Right lung (tissue), 5 donors: ENCODE measurements around the gene CHIT1. TPM values are rescaled to one million over a fixed set of nuclear protein-coding genes. Genes with fewer than 3 reads are reported as not detected.
"Not testable (repeated sequence)": the region's sequence is repeated elsewhere in the genome, so short reads cannot be mapped to it uniquely, and the experiment has no call there.

ENCODE experiments used
- DNase-seq, 2 donors: peaks; one replicate each; pipeline ENCODE4 v3.0.0-alpha.2; 2013
- polyA plus RNA-seq, 5 donors: library from polyadenylated mRNA; unstranded; fragments of 120-200 nt; gene quantifications; one replicate each; pipeline versions ENCODE4 v1.2.1 to v1.2.3, GENCODE V29; 2013; ENCODE audit warnings: inconsistent platforms in 1 of 5, low replicate concordance in 1 of 5; ENCODE audit not compliant: insufficient read length in 5 of 5, insufficient read depth in 1 of 5

The CHIT1 gene
- polyA plus RNA-seq, 5 donors, result 0.09 to 0.25 (median 0.17) TPM

DNA sequence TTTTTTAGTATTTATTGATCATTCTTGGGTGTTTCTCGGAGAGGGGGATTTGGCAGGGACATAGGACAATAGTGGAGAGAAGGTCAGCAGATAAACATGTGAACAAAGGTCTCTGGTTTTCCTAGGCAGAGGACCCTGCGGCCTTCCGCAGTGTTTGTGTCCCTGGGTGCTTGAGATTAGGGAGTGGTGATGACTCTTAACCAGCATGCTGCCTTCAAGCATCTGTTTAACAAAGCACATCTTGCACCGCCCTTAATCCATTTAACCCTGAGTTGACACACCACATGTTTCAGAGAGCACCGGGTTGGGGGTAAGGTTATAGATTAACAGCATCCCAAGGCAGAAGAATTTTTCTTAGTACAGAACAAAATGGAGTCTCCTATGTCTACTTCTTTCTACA lies 36.7 kb upstream of the CHIT1 start:
- not testable (repeated sequence) for DNase-seq

DNA sequence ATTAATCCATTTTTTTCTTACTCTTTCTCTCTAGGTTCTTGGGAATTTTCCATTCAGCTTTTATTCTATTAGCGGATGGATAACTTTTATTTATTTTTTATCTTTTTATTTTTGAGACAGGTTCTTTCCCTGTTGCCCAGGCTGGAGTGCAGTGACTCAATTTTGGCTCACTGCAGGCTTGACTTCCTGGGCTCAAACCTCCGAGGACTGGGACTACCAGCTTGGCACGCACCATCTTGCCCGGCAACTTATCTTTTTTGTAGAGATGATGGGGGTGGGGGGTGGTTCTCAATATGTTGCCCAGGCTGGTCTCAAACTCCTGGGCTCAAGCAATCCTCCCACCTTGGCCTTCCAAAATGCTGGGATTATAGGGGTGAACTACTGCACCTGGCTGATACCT lies 36.1 kb upstream of the CHIT1 start:
- DNase-seq, result no peak

DNA sequence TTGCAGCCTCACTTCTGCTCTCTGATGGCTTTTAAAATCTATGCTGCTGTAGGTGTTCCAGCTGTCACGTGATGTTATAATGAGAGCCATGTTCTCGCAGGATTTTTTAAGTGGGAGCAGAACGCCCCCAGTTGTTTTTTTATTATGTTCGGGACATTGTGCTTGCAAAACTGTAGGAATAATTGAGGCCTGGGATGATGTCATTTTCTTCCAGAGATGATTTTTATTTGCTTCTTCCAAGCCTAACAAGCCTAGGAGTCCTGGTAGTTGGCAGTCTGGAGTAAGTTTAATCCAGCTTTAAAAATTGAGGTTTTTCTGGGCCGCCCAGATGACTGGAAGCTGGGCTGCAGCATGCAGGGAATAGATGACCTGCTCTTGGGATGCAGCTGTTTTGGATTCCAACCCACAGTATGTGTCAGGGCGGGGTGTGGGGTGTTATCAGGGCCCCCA lies 34.6 kb upstream of the CHIT1 start:
- DNase-seq, result no peak

DNA sequence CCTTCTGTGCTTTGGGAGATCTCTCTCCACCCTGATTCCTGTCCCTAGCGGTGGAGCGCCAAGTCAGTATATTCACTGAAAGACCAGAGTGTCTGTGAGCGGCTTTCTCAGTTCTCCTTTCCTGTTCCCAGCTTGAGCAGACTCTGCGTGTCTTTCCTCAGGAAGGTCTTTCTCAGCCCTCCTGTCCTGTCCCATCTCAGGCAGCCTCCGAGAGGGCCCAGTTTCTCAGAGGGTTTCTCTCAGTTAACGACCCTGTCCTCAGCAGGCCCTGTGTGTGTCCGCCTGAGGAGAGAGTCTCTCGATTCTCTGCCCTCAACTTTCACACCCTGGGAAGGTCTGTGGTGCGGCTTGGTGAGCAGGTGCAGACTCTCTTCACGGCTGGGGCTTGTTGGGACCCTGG lies 34.0 kb upstream of the CHIT1 start:
- DNase-seq, result no peak

DNA sequence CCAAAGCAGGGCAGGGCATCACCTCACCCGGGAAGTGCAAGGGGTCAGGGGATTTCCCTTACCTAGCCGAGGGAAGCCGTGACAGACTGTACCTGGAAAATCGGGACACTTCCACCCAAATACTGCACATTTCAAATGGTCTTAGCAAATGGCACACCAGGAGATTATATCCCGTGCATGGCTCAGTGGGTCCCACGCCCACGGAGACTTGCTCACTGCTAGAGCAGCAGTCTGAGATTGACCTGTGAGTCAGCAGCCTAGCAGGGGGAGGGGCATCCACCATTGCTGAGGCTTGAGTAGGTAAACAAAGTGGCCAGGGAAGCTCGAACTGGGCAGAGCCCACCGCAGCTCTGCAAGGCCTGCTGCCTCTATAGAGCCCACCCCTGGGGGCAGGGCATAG lies 27.2 kb upstream of the CHIT1 start:
- not testable (repeated sequence) for DNase-seq

DNA sequence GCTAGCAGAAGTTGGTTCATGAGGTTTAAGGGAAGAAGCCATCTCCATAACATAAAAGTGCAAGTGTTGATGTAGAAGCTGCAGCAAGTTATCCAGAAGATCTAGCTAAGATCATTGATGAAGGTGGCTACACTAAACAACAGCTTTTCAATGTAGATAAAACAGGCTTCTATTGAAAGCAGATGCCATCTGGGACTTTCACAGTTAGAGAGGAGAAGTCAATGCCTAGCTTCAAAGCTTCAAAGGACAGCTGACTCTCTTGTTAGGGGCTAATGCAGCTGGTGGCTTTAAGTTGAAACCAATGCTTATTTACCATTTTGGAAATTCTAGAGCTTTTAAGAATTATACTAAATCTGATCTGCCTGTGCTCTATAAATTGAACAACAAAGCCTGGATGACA lies 25.3 kb upstream of the CHIT1 start:
- DNase-seq, result not testable (repeated sequence)

DNA sequence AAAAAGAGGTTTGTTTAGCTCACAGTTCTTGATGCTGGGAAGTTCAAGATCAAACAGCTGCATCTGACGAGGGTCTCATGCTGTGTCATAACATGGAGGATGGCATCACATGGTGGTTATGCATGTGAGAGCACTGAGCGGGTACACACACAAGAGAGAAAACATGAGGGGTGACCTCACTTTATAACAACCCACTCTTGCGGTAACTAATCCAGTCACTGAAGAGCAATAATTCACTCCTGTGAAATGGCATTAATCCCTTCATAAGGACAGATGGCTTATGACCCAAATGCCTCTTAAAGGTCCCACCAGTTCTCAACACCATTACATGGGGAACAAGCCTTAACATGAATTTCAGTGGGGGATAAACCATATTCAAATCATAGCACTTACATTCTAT lies 23.2 kb upstream of the CHIT1 start:
- DNase-seq, result no peak

DNA sequence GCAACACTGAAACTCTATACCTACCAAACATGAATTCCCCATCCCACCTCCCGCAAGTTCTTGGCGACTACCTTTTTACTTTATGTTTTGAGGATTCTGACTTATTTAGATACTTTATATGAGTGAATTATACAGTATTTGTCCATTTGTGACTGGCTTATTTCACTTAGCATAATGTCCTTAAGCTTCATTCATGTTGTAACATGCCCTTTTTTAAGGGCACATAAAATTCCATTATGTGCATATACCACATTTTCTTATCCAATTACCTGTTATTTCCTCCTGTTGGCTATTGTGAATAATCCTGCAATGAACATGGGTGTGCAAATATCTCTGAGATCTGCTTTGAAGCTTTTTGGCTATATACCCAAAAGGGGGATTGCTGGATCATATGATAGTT lies 22.0 kb upstream of the CHIT1 start:
- DNase-seq, result no peak

DNA sequence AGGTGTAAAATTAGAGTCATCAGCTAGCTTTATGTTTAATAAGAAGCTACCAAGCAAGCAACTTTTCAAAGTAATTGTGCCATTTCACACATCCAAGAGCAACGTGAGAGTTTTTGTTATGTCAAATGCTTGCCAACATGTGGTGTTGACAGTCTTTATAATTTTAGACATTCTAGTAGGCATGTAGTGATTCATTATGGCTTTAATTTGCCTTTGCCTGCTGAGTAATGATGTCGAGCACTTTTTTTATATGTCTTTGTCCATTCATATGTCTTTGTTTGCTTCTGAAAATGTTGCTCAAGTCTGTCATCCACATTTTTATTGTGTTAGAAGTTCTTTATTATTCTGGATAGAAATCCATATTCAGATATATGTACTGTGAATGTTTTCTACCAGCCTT lies 21.4 kb upstream of the CHIT1 start:
- no peak for DNase-seq

DNA sequence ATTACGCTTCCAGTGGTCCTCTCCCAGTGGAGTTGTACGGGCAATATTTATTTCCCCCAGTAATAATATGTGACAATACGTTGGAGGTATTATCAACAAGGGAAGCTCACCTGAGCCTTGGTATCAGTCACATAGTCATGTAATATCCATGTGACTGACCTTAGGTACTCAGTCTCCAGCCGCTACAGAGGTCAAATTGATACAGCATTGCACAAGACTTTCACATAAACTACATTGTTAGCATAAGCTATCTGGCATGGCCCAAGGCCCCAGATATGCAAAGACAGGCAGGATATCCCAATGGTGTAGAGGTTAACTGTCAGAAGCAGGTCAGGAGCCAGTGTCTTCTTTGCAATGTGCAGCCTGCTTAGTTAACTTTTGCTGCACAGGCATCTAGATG lies 15.3 kb upstream of the CHIT1 start:
- no peak for DNase-seq

DNA sequence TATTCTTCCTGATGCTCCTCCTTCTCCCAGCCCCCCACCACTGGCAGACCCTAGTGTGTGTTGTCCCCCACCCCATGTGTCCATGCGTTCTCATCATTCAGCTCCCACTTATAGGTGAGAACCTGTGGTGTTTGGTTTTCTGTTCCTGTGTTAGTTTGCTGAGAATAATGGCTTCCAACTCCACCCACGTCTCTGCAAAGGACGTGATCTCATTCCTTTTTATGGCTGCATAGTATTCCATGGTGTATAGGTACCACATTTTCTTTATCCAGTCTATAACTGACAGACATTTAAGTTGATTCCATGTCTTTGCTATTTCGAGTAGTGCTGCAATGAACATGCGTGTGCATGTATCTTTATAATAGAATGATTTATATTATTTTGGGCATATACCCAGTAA lies 12.2 kb upstream of the CHIT1 start:
- not testable (repeated sequence) for DNase-seq

DNA sequence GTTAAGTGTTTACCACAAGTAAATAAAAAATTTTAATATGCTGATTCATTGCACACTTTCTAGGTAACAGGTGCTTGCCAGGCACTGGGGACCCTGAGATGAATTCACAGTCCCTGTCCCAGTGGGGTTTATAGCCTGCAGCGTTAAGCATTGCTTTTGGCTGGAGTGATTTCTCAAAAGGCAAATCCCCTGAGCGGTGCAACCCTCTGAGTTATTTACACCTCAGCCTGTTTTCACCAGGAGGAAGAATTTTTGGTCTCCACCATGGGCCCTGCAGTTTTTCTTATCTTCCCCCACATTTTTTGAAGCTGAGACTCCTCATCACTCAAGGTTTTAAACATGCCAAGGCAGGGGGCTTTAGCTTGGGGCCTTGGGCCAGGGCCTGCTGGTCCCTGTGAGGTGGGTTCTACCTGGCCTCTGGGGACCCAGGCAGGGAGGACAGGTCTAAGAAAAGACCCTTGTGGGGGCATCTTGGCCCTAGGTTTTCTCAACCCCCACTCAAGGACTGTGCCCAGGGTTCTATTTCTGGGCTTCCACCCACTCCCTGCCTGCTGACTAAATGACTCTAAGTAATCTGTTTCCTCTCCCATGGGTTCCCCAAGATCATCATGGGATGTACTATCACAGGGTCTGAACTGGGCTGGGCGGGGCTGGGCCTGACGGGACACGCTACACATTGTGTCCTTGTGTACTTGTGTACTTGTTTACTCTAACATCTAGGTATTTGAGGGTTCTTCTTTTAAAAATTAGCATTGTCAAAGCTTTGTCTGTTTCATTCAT lies 10.2 kb upstream of the CHIT1 start:
- DNase-seq, result no peak

DNA sequence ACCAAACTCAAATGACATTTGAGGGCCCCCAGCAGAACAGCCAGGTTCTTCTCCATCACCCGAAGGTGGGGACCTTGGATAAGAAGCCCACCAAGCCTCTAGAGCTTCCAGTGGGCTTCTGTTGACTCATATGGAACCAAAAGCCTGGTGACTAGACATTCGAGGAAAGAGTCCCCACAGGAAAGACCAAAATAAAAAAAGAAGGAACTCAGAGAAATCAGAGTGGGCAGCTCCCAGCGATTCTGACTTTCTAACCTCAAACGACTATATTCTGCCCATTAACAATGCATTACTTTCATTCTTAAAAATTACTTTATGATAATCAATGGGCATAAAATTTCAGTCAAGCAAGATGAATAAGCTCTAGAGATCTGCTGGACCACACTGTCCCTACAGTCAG lies 9.6 kb upstream of the CHIT1 start:
- no peak for DNase-seq

DNA sequence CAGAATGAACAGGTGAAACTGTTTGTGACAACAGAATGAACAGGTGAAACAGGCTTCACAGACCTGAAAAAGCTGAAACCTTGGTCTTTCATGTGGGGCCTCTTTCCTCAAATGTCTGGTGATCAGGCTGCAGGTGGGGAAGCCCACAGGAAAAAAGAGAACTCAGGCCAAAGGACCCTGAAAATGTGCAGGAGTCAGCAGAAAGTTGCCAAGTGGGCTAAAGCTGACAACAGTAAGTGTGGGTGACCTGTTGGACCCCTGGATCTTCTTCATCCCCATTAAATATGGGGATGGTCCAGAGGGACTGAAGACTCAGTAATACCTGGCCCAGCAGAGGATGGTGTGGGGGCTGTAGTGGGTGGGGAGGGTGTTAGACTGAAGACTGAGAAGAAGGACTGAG lies 9.1 kb upstream of the CHIT1 start:
- DNase-seq, result no peak

DNA sequence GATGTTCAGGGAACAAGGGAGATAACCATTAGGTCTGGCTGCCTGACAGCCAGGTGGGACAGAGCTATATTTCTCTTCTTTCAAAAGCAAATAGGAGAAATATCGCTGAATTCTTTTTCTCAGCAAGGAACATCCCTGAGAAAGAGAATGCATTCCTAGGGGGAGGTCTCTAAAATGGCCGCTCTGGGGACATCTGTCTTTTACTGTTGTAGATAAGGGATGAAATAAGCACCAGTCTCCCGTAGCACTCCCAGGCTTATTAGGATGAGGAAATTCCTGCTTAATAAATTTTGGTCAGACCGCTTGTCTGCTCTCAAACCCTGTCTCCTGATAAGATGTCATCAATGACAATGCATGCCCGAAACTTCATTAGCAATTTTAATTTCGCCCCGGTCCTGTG lies 5.4 kb upstream of the CHIT1 start:
- DNase-seq, result not testable (repeated sequence)

DNA sequence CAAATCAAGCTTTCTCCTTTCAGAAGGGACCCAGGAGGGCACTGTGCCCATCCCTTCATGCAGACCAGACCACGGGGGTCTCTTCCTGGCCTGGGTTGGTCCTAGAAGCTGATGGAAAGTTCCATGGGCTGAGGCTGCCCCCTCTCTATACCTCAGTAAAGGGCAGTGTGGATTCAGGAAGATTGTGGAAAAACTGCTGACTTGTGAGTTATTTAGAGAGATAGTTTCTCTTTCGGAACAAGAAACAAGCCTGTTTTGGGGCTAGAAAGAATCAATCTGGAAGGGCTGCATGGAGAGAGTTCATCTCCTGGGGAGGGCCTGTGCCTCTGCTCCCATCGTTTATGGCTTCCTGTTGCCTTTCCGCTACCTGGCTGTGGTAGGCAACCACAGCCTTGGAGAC lies 803 bp downstream of the CHIT1 start:
- DNase-seq, result no peak

DNA sequence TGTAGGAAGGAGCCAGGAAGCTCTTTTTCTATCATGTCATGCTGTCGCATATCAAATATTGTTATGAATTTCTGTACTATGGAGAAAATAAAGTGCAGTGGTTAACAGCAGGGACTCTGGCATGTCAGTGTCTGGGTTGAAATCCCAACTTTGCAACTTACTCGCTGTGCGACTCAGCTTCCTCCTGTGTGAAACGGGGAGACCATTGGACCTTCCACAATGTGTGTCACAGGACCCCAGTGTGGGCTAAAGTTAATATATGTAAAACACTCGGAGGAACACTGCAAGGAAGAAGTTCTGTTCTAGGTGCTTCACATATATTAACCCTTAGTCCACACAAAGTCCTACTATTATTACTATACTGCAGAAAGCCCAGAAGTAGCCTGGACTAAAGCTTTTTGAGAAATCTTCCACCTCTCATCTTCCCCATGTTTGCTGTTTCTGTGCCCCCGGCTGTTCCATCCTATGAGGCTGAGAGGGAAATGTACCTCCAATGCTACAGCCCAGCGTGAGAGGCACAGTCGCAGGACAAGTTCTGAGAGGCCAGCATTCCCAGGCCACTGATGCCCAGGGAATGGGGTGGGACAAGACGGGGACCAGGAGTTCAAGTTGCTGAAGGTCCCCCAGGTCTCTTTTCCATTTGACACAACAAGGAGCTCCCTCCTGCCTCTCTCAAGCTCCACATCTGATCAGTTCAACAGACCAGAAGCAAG lies 1.9 kb downstream of the CHIT1 start:
- DNase-seq, result no peak

DNA sequence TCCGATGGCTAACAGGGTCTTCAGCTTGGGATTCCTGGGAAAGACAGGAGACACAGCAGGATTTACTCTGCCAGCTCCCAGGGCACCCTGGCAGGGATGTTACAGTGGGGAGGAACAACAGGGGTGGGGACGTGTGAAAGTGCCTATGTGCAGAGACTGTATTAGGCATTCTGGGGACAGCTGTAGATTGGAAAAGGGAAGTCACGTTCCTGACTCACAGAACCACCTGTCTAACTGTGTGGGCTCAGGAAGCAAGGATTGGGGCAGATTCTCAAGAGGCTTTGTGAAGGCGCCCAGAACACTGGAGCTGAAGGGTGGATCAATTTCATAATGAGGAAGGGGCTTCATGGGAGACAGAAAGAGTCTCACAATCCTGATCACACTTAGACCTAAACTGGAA lies 4.4 kb downstream of the CHIT1 start:
- DNase-seq, result no peak

DNA sequence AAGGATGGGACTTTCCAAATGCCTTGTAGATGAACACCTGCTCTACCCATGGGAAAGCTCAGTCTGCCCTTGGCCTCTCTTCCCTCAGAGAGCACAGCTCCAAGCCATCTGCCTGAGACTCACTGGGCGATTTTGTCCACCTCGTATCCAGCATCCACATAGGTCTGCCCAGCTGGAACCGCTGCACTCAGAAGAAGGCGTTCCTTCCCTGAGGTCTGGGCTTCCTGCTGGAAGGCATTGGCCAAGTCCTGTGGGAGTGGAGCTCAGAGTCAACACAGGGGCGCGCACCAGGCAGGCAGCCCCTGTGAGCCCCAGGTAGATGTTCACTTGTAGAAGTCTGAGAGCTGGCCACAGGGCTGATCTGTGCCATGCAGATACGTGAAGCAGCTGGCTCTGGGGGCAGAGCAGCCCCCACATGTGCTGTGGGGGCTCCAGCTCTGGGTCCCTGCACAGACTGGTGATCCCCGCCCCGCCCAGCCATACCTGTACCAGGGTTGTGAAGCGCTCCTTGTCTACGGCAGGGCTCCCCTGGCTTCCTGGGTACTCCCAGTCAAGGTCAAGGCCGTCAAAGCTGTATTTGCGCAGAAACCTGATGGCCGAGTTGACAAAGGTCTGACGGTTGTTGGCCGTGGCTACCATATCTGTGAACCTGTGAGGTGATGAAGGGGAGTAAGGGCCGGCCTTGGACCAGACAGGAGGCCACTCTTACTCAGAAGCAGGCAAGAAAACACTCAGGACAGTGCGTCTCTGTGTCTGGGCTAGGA lies 6.3 kb downstream of the CHIT1 start:
- DNase-seq, result no peak

DNA sequence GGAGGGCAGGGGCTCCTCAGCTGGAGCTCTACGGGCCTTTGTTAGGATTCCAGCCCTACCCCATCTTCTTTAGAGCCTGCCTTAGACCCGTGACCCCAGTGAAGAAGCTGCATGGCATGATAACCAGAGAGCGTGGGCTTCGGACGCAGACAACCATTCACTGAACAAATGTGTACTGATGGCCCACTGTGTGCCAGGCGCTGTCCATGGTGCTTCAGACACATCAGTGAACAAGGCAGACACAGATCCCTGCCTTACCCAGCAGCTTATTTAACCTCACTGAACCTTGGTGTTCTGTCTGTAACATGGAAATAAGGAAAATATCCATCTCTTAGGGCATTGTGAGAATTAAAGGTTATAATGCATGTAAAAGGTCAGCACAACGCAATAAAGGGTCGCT lies 9.5 kb downstream of the CHIT1 start:
- no peak for DNase-seq

DNA sequence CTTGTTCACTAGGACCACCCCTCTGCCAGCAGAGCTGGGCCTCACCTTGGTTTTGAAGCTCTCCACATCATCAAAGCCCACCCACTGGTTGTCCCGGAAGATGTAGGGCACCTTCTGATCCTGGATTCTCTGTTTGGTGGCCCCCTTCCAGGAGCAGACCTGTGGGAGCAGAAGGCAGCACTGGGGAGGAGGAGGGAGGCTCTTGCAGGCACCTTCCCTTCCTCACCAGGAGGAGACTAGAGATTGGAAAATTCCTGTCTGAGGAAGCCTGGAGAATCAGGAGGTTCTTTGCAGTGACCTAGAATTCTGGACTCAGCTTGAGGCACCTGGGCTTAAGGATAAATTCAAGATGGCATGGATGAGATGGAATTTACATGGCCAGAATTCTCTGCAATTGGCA lies 10.3 kb downstream of the CHIT1 start:
- DNase-seq, result no peak

DNA sequence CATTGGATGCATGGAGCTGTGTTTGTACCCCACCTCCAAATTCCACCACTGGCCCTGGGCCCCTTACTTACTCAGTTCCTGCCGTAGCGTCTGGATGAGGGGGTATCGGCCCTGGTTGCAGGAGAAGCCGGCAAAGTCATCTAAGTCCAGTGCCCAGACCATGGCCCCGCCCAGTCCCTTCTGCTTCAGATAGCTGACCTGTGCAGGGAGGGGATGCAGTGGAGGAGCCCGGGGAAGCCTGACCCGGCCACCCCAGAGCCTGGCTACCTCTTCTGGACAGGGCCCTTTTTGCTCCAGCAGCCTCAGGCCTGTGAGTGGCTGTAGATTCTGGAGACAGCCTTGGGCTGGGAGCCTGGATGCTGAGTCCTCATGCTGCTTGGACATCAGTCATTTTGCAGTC lies 11.8 kb downstream of the CHIT1 start:
- no peak for DNase-seq

DNA sequence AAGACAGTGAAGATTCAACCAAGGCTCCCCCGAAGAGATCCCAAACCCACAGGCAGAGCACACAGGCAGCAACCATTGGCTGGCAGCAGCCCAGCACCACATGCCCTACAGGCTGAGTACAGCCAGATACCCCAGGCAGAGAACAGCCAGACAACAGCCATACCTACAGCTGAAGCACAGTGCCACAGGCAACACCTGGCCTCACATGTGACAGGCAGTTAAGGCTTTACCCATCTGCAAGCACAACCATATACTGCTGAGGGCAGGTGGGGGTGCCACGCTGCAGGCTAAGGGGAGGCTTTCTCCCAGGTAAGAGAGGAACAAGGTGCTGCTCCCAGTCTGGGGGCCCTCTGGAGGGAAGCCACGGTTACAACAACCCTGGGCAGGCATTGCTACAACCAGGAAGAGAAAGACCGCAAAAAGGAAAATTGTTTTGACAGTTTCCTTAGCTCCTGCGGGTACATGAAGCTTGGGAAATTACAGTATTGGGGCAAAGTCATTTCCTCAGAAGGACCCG lies 12.3 kb downstream of the CHIT1 start:
- no peak for DNase-seq
